Measurements from ENCODE around the gene RHEBL1. TPM values are rescaled to one million over a fixed set of nuclear protein-coding genes. Genes with fewer than 3 reads are reported as not detected.

RHEBL1 gene
- total RNA-seq, 4 donors from 2014 or later = 1.1 to 4.3 TPM; not detected in 2

DNA sequence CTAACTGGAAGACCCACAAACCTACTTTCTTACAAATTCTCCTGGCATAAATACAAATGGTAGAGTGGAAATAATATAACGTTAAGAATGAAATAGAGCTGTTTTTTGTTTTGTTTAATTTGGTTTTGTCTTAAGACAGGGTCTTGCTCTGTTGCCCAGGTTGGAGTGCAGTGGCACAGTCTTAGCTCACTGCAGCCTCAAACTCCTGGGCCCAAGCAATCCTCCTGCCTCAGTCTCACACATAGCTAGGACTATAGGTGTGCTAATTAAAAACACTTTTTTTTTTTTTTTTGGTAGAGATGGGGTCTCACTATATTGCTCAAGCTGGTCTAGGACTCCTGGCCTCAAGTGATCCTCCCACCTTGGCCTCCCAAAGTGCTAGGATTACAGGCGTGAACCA is 28.9 kb upstream of the RHEBL1 start:
- peak overlapping the region in 1 of 4 donors; percentile 74 for H3K27ac ChIP-seq
- no peaks in the 10 kb centered on the region for H3K9me3 ChIP-seq
- no peak for DNase-seq (ENCODE audit: low spot score in 2 of 2)
- 82 to 85% methylated on average over 2 of the region's 2 CpGs for WGBS, 2 donors
- no peak for TF ChIP-seq POLR2A (IDR thresholded peaks at IDR 0.05)
- TF ChIP-seq EP300 (IDR thresholded peaks at IDR 0.05) = no peak
- TF ChIP-seq, protein P1, sequence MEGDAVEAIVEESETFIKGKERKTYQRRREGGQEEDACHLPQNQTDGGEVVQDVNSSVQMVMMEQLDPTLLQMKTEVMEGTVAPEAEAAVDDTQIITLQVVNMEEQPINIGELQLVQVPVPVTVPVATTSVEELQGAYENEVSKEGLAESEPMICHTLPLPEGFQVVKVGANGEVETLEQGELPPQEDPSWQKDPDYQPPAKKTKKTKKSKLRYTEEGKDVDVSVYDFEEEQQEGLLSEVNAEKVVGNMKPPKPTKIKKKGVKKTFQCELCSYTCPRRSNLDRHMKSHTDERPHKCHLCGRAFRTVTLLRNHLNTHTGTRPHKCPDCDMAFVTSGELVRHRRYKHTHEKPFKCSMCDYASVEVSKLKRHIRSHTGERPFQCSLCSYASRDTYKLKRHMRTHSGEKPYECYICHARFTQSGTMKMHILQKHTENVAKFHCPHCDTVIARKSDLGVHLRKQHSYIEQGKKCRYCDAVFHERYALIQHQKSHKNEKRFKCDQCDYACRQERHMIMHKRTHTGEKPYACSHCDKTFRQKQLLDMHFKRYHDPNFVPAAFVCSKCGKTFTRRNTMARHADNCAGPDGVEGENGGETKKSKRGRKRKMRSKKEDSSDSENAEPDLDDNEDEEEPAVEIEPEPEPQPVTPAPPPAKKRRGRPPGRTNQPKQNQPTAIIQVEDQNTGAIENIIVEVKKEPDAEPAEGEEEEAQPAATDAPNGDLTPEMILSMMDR (IDR thresholded peaks at IDR 0.05) = no peak
- peaks cover 0 to 32% (median 11%) of the 10 kb centered on the region in 4 donors for H3K4me1 ChIP-seq
- no peak overlapping the region for H3K4me3 ChIP-seq
- H3K27me3 ChIP-seq = peaks cover 0 to 4% of the 10 kb centered on the region in 2 donors
- H3K36me3 ChIP-seq = peaks cover 5 to 79% (median 8%) of the 10 kb centered on the region in 3 donors

DNA sequence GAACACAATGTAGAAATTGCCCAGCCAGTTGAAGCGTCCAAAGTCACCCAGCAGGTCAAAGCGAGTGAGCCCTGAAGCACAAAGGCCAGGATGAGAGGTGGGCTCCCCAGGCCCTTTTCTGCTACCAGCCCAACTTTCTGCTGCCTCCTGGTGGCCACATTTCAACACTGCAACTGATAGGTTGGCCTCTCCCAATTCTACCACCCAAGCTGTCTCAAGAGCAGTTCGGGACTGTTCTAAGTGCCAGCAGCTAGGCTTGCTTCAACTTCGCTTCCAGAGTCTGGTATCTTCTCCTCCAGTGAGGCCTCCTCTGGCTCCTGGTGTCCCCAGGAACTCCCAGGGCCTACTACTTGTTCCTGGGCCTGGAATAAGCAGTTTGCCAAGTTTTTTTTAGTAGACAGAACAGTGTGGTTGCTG is 28.3 kb upstream of the RHEBL1 start:
- TF ChIP-seq, protein P1 (IDR thresholded peaks at IDR 0.05) = peak; percentile 77 to 88 (median 80)
- TF ChIP-seq EP300 (IDR thresholded peaks at IDR 0.05) (peak in 1 of 2 donors; percentile 15), POLR2A (IDR thresholded peaks at IDR 0.05) (no peak)
- peaks cover 0 to 37% (median 13%) of the 10 kb centered on the region in 4 donors for H3K4me1 ChIP-seq
- no peak overlapping the region for H3K4me3 ChIP-seq
- H3K9me3 ChIP-seq = no peaks in the 10 kb centered on the region
- peaks cover 0 to 11% of the 10 kb centered on the region in 2 donors for H3K27me3 ChIP-seq
- WGBS, 2 donors = 33 to 43% methylated on average over 2 of the region's 4 CpGs
- H3K36me3 ChIP-seq = peaks cover 5 to 72% (median 8%) of the 10 kb centered on the region in 3 donors
- DNase-seq (ENCODE audit: low spot score in 2 of 2) = peak in 1 of 2 donors; percentile 55
- H3K27ac ChIP-seq = peak overlapping the region in 3 of 4 donors; percentile 11 to 74 (median 56)

DNA sequence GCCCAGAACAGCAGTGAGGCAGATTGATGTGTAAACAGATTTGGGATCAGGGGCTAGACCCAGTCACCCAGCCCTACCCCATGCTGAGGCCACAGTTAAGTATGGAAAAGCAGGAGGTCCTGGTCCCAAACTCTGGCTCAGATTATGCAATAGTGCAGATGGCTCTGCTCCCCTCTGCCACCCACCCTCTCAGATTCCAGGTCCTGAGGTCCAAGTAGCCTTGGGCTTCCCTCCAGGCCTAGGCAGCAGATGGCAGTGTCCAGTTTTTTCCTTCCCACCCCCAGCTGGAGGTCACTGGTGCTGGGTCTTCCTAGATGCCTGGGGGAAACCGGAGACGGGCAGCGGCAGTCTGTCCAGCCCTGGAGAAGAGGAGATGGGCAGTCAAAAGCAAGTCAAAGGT is 27.6 kb upstream of the RHEBL1 start:
- H3K36me3 ChIP-seq = peaks cover 5 to 65% (median 7%) of the 10 kb centered on the region in 3 donors
- TF ChIP-seq, protein P1 (IDR thresholded peaks at IDR 0.05) = no peak
- no peak for TF ChIP-seq EP300 (IDR thresholded peaks at IDR 0.05)
- no peak for TF ChIP-seq POLR2A (IDR thresholded peaks at IDR 0.05)
- H3K9me3 ChIP-seq = no peaks in the 10 kb centered on the region
- no peak for DNase-seq (ENCODE audit: low spot score in 2 of 2)
- 49 to 72% methylated on average over 3 of the region's 3 CpGs for WGBS, 2 donors
- H3K4me1 ChIP-seq = peaks cover 0 to 43% (median 16%) of the 10 kb centered on the region in 4 donors
- H3K27ac ChIP-seq = peak overlapping the region in 3 of 4 donors; percentile 11 to 74 (median 56)
- H3K4me3 ChIP-seq = no peak overlapping the region
- H3K27me3 ChIP-seq = peaks cover 0 to 17% of the 10 kb centered on the region in 2 donors

DNA sequence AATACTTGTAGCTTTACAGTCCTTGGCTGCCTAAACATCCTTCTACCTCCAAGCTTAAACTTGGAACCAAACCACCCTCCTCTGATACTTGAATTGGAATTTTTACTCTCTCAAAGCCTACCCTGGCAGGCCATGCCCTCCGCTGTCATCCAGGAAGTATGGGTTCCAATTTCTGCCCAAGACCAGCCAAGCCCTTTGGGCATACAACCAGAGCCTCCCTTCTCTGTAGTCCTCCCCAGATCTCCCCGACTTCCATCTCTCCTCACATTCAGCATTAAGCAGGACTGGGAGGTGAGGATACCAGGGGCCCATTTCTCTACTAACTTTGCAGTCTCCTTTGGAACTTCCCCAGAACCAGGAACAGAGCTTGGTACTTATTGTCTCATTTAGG is 25.2 kb upstream of the RHEBL1 start:
- peak overlapping the region in 3 of 4 donors; percentile 30 to 65 (median 42) for H3K4me3 ChIP-seq
- peak overlapping the region; percentile 65 to 94 (median 84) for H3K27ac ChIP-seq
- TF ChIP-seq, protein P1 (IDR thresholded peaks at IDR 0.05) = no peak
- no peak for TF ChIP-seq POLR2A (IDR thresholded peaks at IDR 0.05)
- TF ChIP-seq EP300 (IDR thresholded peaks at IDR 0.05) = no peak
- peaks cover 0 to 41% (median 0%) of the 10 kb centered on the region in 3 donors for H3K36me3 ChIP-seq
- no peak for DNase-seq (ENCODE audit: low spot score in 2 of 2)
- peaks cover 0 to 67% (median 38%) of the 10 kb centered on the region in 4 donors for H3K4me1 ChIP-seq
- peaks cover 0 to 37% of the 10 kb centered on the region in 2 donors for H3K27me3 ChIP-seq
- no peaks in the 10 kb centered on the region for H3K9me3 ChIP-seq
- 43 to 48% methylated on average over 2 of the region's 2 CpGs for WGBS, 2 donors

DNA sequence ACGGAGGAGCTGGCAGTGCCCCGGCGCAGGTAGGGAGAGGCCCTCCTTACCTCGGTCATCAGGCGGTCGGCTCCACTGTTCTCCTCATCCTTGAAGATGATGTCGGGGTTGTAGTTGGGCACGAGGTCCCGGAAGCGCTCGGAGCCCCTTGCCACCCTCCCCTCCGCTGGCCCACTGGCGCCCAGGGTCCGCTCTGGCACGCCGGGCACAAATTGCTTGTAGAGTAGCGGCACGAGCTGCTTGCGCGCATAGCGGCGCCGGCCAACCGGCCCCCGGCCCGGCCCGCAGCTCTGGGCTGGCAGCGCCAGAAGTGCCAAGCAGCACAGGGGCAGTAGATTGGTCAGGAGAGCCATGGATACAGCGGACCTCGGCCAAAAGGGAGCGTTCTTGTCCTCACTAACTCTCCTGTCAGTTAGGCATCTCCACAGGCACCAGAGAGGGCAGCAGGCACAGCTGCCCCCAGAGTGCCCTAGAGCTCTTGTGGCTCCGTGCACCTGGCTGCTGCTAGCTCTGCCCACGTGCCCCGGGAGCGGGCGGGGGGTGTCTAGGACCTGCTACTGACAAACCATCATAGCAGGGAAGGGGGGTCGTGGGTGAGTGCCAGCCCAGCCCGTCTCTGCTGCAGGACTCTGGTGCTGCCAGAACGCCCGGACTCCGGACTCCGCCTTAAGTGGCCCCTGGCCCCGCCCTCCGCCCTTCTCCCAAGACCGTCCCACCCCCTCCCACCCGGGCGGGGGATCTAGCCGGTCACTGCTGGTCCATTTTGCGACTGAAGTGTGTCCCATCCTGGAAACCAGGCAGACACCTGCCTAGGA is 24.6 kb upstream of the RHEBL1 start, which contains the start of gene DHH:
TSS of gene DHH (minus strand) at position 642 of the 815 bp plus-strand sequence. CDS start at position 353, 289 bp downstream.
- H3K27me3 ChIP-seq = peaks cover 0 to 42% of the 10 kb centered on the region in 2 donors
- 1 to 2% methylated on average over 18 to 46 of the region's 49 CpGs for WGBS, 2 donors
- H3K9me3 ChIP-seq = no peaks in the 10 kb centered on the region
- peak within 1 kb of the TSS; percentile 30 to 65 (median 46) for H3K4me3 ChIP-seq
- DNase-seq (ENCODE audit: low spot score in 2 of 2) = no peak
- peaks cover 0 to 35% (median 0%) of the 10 kb centered on the region in 3 donors for H3K36me3 ChIP-seq
- H3K27ac ChIP-seq = peak within 1 kb of the TSS; percentile 65 to 94 (median 84)
- TF ChIP-seq, protein P1 (IDR thresholded peaks at IDR 0.05) = no peak
- TF ChIP-seq EP300 (IDR thresholded peaks at IDR 0.05) = peak in 1 of 2 donors; percentile 63
- peak in 1 of 2 donors; percentile 55 for TF ChIP-seq POLR2A (IDR thresholded peaks at IDR 0.05)
- H3K4me1 ChIP-seq = peaks cover 0 to 73% (median 44%) of the 10 kb centered on the region in 4 donors

Measured in tibial nerve (tissue), 4 donors.